K562 (cell line): ENCODE measurements around the gene GAPDHS. TPM values are rescaled to one million over a fixed set of nuclear protein-coding genes. Genes with fewer than 3 reads are reported as not detected.

Experiments
- ATAC-seq: fragments of 200-7000 bp; cut with Tn5 transposase; 3 replicates; pipeline ENCODE4 v1.9.1; 2020; ENCODE audit warnings: moderate library complexity
- BruUV-seq: library from RNA; stranded (reverse); fragments of 400-500 nt; replicated peaks from 2 replicates; lab custom pipeline; 2021; lab: Mats Ljungman, UMichigan
- CTCF ChIA-PET: fragments of 300-600 bp; formaldehyde crosslinking; extraction: SDS; loops from one replicate; lab custom pipeline; 2021; ENCODE audit warnings: low intra/inter-chr PET ratio; lab: Yijun Ruan, JAX
- POLR2A ChIA-PET: fragments of 300-600, 350-650 bp; sonication (Branson Sonifier 250); formaldehyde crosslinking; extraction: SDS; loops from one replicate; lab custom pipeline; 2021; ENCODE audit warnings: antibody characterized with exemption, inconsistent platforms; lab: Yijun Ruan, JAX
- DNase-seq, 4 experiments: peaks; one replicate each; pipeline versions ENCODE4 v3.0.0 to v3.0.0-alpha.2; 2011 to 2018; ENCODE audit warnings: low spot score in 3 of 4, mixed read lengths in 3 of 4; ENCODE audit errors: extremely low read depth in 1 of 4
- FAIRE-seq: peaks from 2 replicates; lab custom pipeline; 2011; peaks lifted over from hg19 to GRCh38; lab: Jason Lieb, UNC
- H2AFZ ChIP-seq: 2 replicates; pipeline ENCODE4 v1.6.0; 2011; ENCODE audit warnings: low read depth, low read length, control low read depth, inconsistent platforms
- H3K27ac ChIP-seq: fragments of 200-600 bp; 3 replicates; pipeline ENCODE4 v1.8.0; 2011; ENCODE audit warnings: low read depth, mild to moderate bottlenecking, control low read depth, inconsistent platforms, low read length, moderate library complexity, mixed read lengths; ENCODE audit errors: extremely low read depth
- H3K27me3 ChIP-seq, 2 experiments: fragments of 300-600 bp in 1 of 2; 2 replicates in 1 of 2; 3 replicates in 1 of 2; pipeline versions ENCODE4 v1.6.0 to v1.8.0; 2011; ENCODE audit warnings: inconsistent platforms in 2 of 2, low read length in 2 of 2, mild to moderate bottlenecking in 1 of 2, mixed read lengths in 1 of 2, moderate library complexity in 1 of 2; ENCODE audit not compliant: control insufficient read depth in 2 of 2, insufficient read depth in 2 of 2
- H3K36me3 ChIP-seq: fragments of 300-600 bp; 3 replicates; pipeline ENCODE4 v1.8.0; 2011; ENCODE audit warnings: mild to moderate bottlenecking, low read length, inconsistent platforms; ENCODE audit not compliant: control insufficient read depth, insufficient read depth
- H3K4me1 ChIP-seq, 2 experiments: fragments of 200-600 bp in 1 of 2; replicated peaks in 1 of 2; 2 replicates in 1 of 2; 3 replicates in 1 of 2; pipeline versions ENCODE4 v1.5.1 to v1.8.0; 2011; ENCODE audit warnings: inconsistent platforms in 2 of 2, low read length in 2 of 2, mild to moderate bottlenecking in 1 of 2, mixed read lengths in 1 of 2, moderate library complexity in 1 of 2; ENCODE audit not compliant: control insufficient read depth in 2 of 2, insufficient read depth in 2 of 2
- H3K4me2 ChIP-seq: 2 replicates; pipeline ENCODE4 v1.6.1; 2011; ENCODE audit warnings: low read length, control low read depth, inconsistent platforms, mixed read lengths; ENCODE audit not compliant: insufficient read depth
- H3K4me3 ChIP-seq: fragments of 200-600 bp; sonication (generic), shearing (Covaris generic); 2 replicates; pipeline ENCODE4 v1.5.1; 2016; ENCODE audit warnings: control low read depth, inconsistent platforms
- H3K79me2 ChIP-seq: fragments of 200-600 bp; 3 replicates; pipeline ENCODE4 v1.8.0; 2011; ENCODE audit warnings: low read length, inconsistent platforms; ENCODE audit not compliant: control insufficient read depth, insufficient read depth
- H3K9ac ChIP-seq, 2 experiments: 2 replicates each; pipeline versions ENCODE4 v1.6.0 to v1.6.1; 2011; ENCODE audit warnings: low read depth in 2 of 2, low read length in 2 of 2, control low read depth in 1 of 2, inconsistent platforms in 1 of 2, mild to moderate bottlenecking in 1 of 2, mixed read lengths in 1 of 2; ENCODE audit not compliant: insufficient read depth in 1 of 2
- H3K9me1 ChIP-seq: one replicate; pipeline ENCODE4 v1.6.0; 2011; ENCODE audit warnings: inconsistent platforms, mild to moderate bottlenecking, low read length, moderate library complexity; ENCODE audit not compliant: control insufficient read depth, insufficient read depth
- H3K9me3 ChIP-seq: replicated peaks from 2 replicates; pipeline ENCODE4 v1.5.1; 2011; ENCODE audit warnings: low read depth, low read length, inconsistent platforms; ENCODE audit not compliant: control insufficient read depth, insufficient read depth
- H4K20me1 ChIP-seq: replicated peaks from 2 replicates; pipeline ENCODE4 v1.6.1; 2011; ENCODE audit warnings: low read length, inconsistent platforms, mixed read lengths; ENCODE audit not compliant: control insufficient read depth, insufficient read depth
- ERF ChIP-seq: fragments of 450-650 bp; formaldehyde crosslinking; IDR thresholded peaks from 2 replicates; pipeline ENCODE4 v1.4.0; 2020; ENCODE audit warnings: mild to moderate bottlenecking, mixed read lengths
- GABPB2 ChIP-seq: fragments of 250-450 bp; sonication (Bioruptor Pico); conservative IDR thresholded peaks from 2 replicates; pipeline ENCODE4 v1.5.1; 2021; ENCODE audit warnings: mild to moderate bottlenecking
- IRF1 ChIP-seq: sonication (generic); formaldehyde crosslinking; IDR thresholded peaks from 2 replicates; pipeline ENCODE4 v1.8.0; 2022; ENCODE audit warnings: missing genetic modification reagents, mild to moderate bottlenecking, borderline replicate concordance
- MAX ChIP-seq: sonication (generic); formaldehyde crosslinking; IDR thresholded peaks from 2 replicates; pipeline ENCODE4 v1.9.0; 2022; ENCODE audit warnings: mild to moderate bottlenecking, missing genetic modification reagents
- PRMT5 ChIP-seq: sonication (generic); formaldehyde crosslinking; IDR thresholded peaks from 2 replicates; pipeline ENCODE4 v1.5.0; 2020; ENCODE audit warnings: missing genetic modification reagents
- RAD21 ChIP-seq, 2 experiments: fragments of 250-450 bp in 1 of 2; fragments of 450-650 bp in 1 of 2; sonication (Bioruptor Pico) in 1 of 2; formaldehyde crosslinking in 1 of 2; IDR thresholded peaks in 1 of 2; conservative IDR thresholded peaks in 1 of 2; 2 replicates each; pipeline versions ENCODE4 v1.4.0 to v1.8.0; 2020 to 2022; ENCODE audit warnings: mild to moderate bottlenecking in 2 of 2, moderate library complexity in 1 of 2
- ZBTB40 ChIP-seq, 2 experiments: fragments of 450-650 bp in 1 of 2; sonication (generic) in 1 of 2; formaldehyde crosslinking in 1 of 2; IDR thresholded peaks; 2 replicates each; pipeline versions ENCODE4 v1.7.1 to v1.9.0; 2016 to 2022; ENCODE audit warnings: inconsistent platforms in 1 of 2, mild to moderate bottlenecking in 1 of 2, missing genetic modification reagents in 1 of 2
- ZNF197 ChIP-seq: fragments of 200-800 bp; sonication (Bioruptor generic); IDR thresholded peaks from 2 replicates; pipeline ENCODE4 v1.6.1; 2016; ENCODE audit warnings: low read depth, missing genetic modification characterization, missing compliant biosample characterization
- WGBS: fragments of 100-300 bp; shearing (Covaris generic); methylation state at CpG from one replicate; pipeline ENCODE4 v1.1.6; 2016; ENCODE audit warnings: low coverage, mixed read lengths; ENCODE audit not compliant: insufficient coverage; ENCODE audit errors: missing lambda C conversion rate; 5-methylcytosine and 5-hydroxymethylcytosine counted together
- in situ Hi-C: fragments of 300-500 bp; cut with MboI; formaldehyde crosslinking; loops from 4 replicates; pipeline ENCODE4 v1.15.0; 2018; ENCODE audit warnings: inconsistent platforms, mixed read lengths
- intact Hi-C: fragments of 100-400 bp; cut with micrococcal nuclease; formaldehyde crosslinking; loops from 2 replicates; pipeline ENCODE4 v1.14.2; 2022
- polyA plus RNA-seq, 8 experiments: library from polyadenylated mRNA; depleted of rRNA in 4 of 8; stranded (reverse) in 5 of 8; unstranded in 3 of 8; fragments of >200 nt; fragmentation: Nextera tagmentation in 2 of 8; fragmentation: Illumina TruSeq in 1 of 8; extraction: Ambion mirVana in 2 of 8; extraction: Trizol in 1 of 8; gene quantifications; 2 replicates each; pipeline versions ENCODE4 v1.2.1 to v1.2.3, GENCODE V29; 2011 to 2014; ENCODE audit warnings: inconsistent platforms in 1 of 8, missing spikeins in 1 of 8
- total RNA-seq, 7 experiments: library from RNA; depleted of rRNA in 6 of 7; stranded (reverse); fragments of >200 nt in 6 of 7; fragmentation: Illumina TruSeq in 2 of 7; extraction: Trizol in 2 of 7; gene quantifications; 2 replicates each; pipeline versions ENCODE4 v1.2.1 to v1.2.3, GENCODE V29; 2011 to 2021; ENCODE audit warnings: low replicate concordance in 1 of 7

The GAPDHS gene
- total and polyA plus RNA-seq, 9 of the 15 experiments (the other 6 are each of a cell fraction or from before 2014, with no cell fraction given): 0.08 to 0.12 TPM; not detected in 7

- TF ChIP-seq IRF1: no peak
- TF ChIP-seq MAX (CRISPR knock-in tag): no peak
Measured at GRCh38 chr19:35534803-35535480, 1.7 kb downstream of the GAPDHS start (continued).

GRCh38 chr19:35539314-35539713 is 6.1 kb downstream of the GAPDHS start:
- WGBS: 61% methylated on average over 6 of the region's 6 CpGs
- peaks cover 3 to 9% of the 10 kb centered on the region in 2 experiments; a peak in 3 of 5 replicates for H3K4me1 ChIP-seq
- peaks cover 27% of the 10 kb centered on the region; the same call in 2 of the 3 replicates for H3K36me3 ChIP-seq
- FAIRE-seq: no peak
- peaks cover 7% of the 10 kb centered on the region for H3K9me1 ChIP-seq
- H4K20me1 ChIP-seq: no peaks in the 10 kb centered on the region
- no TSS peak for BruUV-seq
- in situ Hi-C loops (no loop called here), intact Hi-C loops (no loop called here)
- no peak for DNase-seq
- ATAC-seq: no peak
- no peak overlapping the region for H3K27ac ChIP-seq
- H3K4me3 ChIP-seq: no peak overlapping the region
- ChIA-PET CTCF (no interaction called here), POLR2A (no interaction called here)
- H3K27me3 ChIP-seq: peaks cover 2 to 15% of the 10 kb centered on the region in 2 experiments; a peak in 2 of 5 replicates
- H2AFZ ChIP-seq: no peak overlapping the region
- no peak overlapping the region for H3K4me2 ChIP-seq
- H3K9me3 ChIP-seq: no peaks in the 10 kb centered on the region
- H3K9ac ChIP-seq: no peak overlapping the region
- peaks cover 10% of the 10 kb centered on the region for H3K79me2 ChIP-seq
- TF ChIP-seq PRMT5 (no peak), ZBTB40 (IDR thresholded peaks at IDR 0.05) (no peak), ZBTB40 (CRISPR knock-in tag; IDR thresholded peaks at IDR 0.05) (no peak), ZNF197 (no peak), RAD21 (CRISPR knock-in tag; conservative IDR thresholded peaks at IDR 0.05 in 1 of 2, IDR thresholded peaks at IDR 0.05 in 1 of 2) (no peak), ERF (CRISPR knock-in tag) (no peak), GABPB2 (CRISPR knock-in tag) (no peak)
